Liver (tissue), 9 donors: ENCODE measurements around the gene SP1. TPM values are rescaled to one million over a fixed set of nuclear protein-coding genes. Genes with fewer than 3 reads are reported as not detected.

Experiments
- DNase-seq: peaks from one replicate; pipeline ENCODE4 v3.0.0-alpha.2; 2017; ENCODE audit warnings: low spot score
- H3K27ac ChIP-seq, 2 donors: one replicate each; pipeline ENCODE4 v1.7.0; 2013; ENCODE audit warnings: inconsistent platforms in 2 of 2, low read length in 2 of 2, control low read depth in 1 of 2, low read depth in 1 of 2, mild to moderate bottlenecking in 1 of 2
- H3K27me3 ChIP-seq, 4 donors: one replicate each; pipeline versions ENCODE4 v1.6.1 to v1.7.0; 2013; ENCODE audit warnings: low read length in 3 of 4, inconsistent platforms in 1 of 4, mild to moderate bottlenecking in 1 of 4, moderate library complexity in 1 of 4; ENCODE audit not compliant: control insufficient read depth in 4 of 4, insufficient read depth in 4 of 4
- H3K36me3 ChIP-seq, 4 donors: one replicate each; pipeline versions ENCODE4 v1.6.1 to v1.7.0; 2013; ENCODE audit warnings: low read length in 3 of 4, mild to moderate bottlenecking in 3 of 4, low read depth in 1 of 4, moderate library complexity in 1 of 4; ENCODE audit not compliant: control insufficient read depth in 4 of 4, insufficient read depth in 3 of 4
- H3K4me1 ChIP-seq, 4 donors: one replicate each; pipeline versions ENCODE4 v1.6.1 to v1.7.0; 2013; ENCODE audit warnings: low read length in 3 of 4, mild to moderate bottlenecking in 3 of 4, moderate library complexity in 1 of 4; ENCODE audit not compliant: control insufficient read depth in 4 of 4, insufficient read depth in 4 of 4
- H3K4me3 ChIP-seq, 3 donors: one replicate each; pipeline versions ENCODE4 v1.6.1 to v1.7.0; 2013; ENCODE audit warnings: low read length in 3 of 3, control low read depth in 1 of 3, low read depth in 1 of 3, mild to moderate bottlenecking in 1 of 3
- H3K9ac ChIP-seq, 2 donors: one replicate each; pipeline ENCODE4 v1.7.0; 2013; ENCODE audit warnings: low read length in 2 of 2, mild to moderate bottlenecking in 2 of 2, moderate library complexity in 2 of 2, control low read depth in 1 of 2, low read depth in 1 of 2
- H3K9me3 ChIP-seq, 4 donors: one replicate each; pipeline versions ENCODE4 v1.6.1 to v1.7.0; 2013; ENCODE audit warnings: low read length in 3 of 4; ENCODE audit not compliant: control insufficient read depth in 4 of 4
- EGR1 ChIP-seq, 2 donors: IDR thresholded peaks; 2 replicates each; pipeline ENCODE4 v1.6.1; 2016 to 2018; ENCODE audit warnings: antibody characterized with exemption in 2 of 2, low read depth in 2 of 2
- FOXA1 ChIP-seq: IDR thresholded peaks from 2 replicates; pipeline ENCODE4 v1.6.1; 2016; ENCODE audit warnings: antibody characterized with exemption
- FOXA2 ChIP-seq: IDR thresholded peaks from 2 replicates; pipeline ENCODE4 v1.6.1; 2016; ENCODE audit warnings: antibody characterized with exemption
- GABPA ChIP-seq, 2 donors: IDR thresholded peaks in 1 of 2; conservative IDR thresholded peaks in 1 of 2; 2 replicates each; pipeline ENCODE4 v1.6.1; 2016; ENCODE audit warnings: antibody characterized with exemption in 2 of 2, mild to moderate bottlenecking in 1 of 2, moderate library complexity in 1 of 2
- HNF4A ChIP-seq, 2 donors: conservative IDR thresholded peaks; 2 replicates each; pipeline ENCODE4 v1.6.1; 2016; ENCODE audit warnings: antibody characterized with exemption in 2 of 2, mild to moderate bottlenecking in 2 of 2
- HNF4G ChIP-seq: IDR thresholded peaks from 2 replicates; pipeline ENCODE4 v1.6.1; 2016; ENCODE audit warnings: antibody characterized with exemption
- JUND ChIP-seq, 2 donors: IDR thresholded peaks; 2 replicates each; pipeline ENCODE4 v1.6.1; 2016; ENCODE audit warnings: antibody characterized with exemption in 2 of 2
- NR2F2 ChIP-seq: IDR thresholded peaks from 2 replicates; pipeline ENCODE4 v1.6.1; 2016; ENCODE audit warnings: antibody characterized with exemption
- RAD21 ChIP-seq, 2 donors: IDR thresholded peaks; 2 replicates each; pipeline ENCODE4 v1.6.1; 2016; ENCODE audit warnings: antibody characterized with exemption in 2 of 2, mild to moderate bottlenecking in 2 of 2
- RXRA ChIP-seq, 2 donors: IDR thresholded peaks; 2 replicates each; pipeline ENCODE4 v1.6.1; 2017 to 2018; ENCODE audit warnings: antibody characterized with exemption in 2 of 2, mild to moderate bottlenecking in 1 of 2
- SP1 ChIP-seq: IDR thresholded peaks from 2 replicates; pipeline ENCODE4 v1.6.1; 2018; ENCODE audit warnings: antibody characterized with exemption, mild to moderate bottlenecking
- TAF1 ChIP-seq: conservative IDR thresholded peaks from 2 replicates; pipeline ENCODE4 v1.6.1; 2016; ENCODE audit warnings: antibody characterized with exemption, mild to moderate bottlenecking
- YY1 ChIP-seq: IDR thresholded peaks from 2 replicates; pipeline ENCODE4 v1.6.1; 2016; ENCODE audit warnings: antibody characterized with exemption, mild to moderate bottlenecking
- WGBS: extraction: QIAGEN DNeasy Blood & Tissue Kit; methylation state at CpG from one replicate; pipeline ENCODE4 v1.1.7; 2013; 5-methylcytosine and 5-hydroxymethylcytosine counted together
- polyA plus RNA-seq, 2 donors: library from polyadenylated mRNA; stranded (reverse) in 1 of 2; unstranded in 1 of 2; fragments of 200-250 nt in 1 of 2; fragments of >200 nt in 1 of 2; fragmentation: Nextera tagmentation in 1 of 2; extraction: Ambion mirVana in 1 of 2; gene quantifications; one replicate each; pipeline versions ENCODE4 v1.2.1 to v1.2.3, GENCODE V29; 2013 to 2015
- total RNA-seq, 2 donors: library from RNA; depleted of rRNA; stranded (reverse); fragments of >200 nt; gene quantifications; one replicate each; pipeline ENCODE4 v1.2.3, GENCODE V29; 2014
- TF ChIP-seq, protein P1 (sequence below): IDR thresholded peaks from 2 replicates; pipeline ENCODE4 v1.6.1; 2016; ENCODE audit warnings: antibody characterized with exemption
- TF ChIP-seq, protein P2 (sequence below): IDR thresholded peaks from 2 replicates; pipeline ENCODE4 v1.6.1; 2016; ENCODE audit warnings: antibody characterized with exemption
- TF ChIP-seq, protein P3 (sequence below): fragments of 150-350 bp; IDR thresholded peaks from 2 replicates; pipeline ENCODE4 v1.5.1; 2017; ENCODE audit warnings: improper control_type of control experiment, low read depth, low read length; ENCODE audit not compliant: missing input control
- TF ChIP-seq, protein P4 (sequence below): IDR thresholded peaks from 2 replicates; pipeline ENCODE4 v1.6.1; 2016; ENCODE audit warnings: antibody characterized with exemption, mild to moderate bottlenecking
- TF ChIP-seq, protein P5 (sequence below): IDR thresholded peaks from 2 replicates; pipeline ENCODE4 v1.6.1; 2016; ENCODE audit warnings: antibody characterized with exemption
- donor health status: healthy.
- donor health status: healthy.
- donor health status: healthy.
- donor health status: healthy.
- donor health status: healthy.

Gene SP1
- total and polyA plus RNA-seq, 4 donors, result 3.8 to 36.5 (median 18.2) TPM

DNA sequence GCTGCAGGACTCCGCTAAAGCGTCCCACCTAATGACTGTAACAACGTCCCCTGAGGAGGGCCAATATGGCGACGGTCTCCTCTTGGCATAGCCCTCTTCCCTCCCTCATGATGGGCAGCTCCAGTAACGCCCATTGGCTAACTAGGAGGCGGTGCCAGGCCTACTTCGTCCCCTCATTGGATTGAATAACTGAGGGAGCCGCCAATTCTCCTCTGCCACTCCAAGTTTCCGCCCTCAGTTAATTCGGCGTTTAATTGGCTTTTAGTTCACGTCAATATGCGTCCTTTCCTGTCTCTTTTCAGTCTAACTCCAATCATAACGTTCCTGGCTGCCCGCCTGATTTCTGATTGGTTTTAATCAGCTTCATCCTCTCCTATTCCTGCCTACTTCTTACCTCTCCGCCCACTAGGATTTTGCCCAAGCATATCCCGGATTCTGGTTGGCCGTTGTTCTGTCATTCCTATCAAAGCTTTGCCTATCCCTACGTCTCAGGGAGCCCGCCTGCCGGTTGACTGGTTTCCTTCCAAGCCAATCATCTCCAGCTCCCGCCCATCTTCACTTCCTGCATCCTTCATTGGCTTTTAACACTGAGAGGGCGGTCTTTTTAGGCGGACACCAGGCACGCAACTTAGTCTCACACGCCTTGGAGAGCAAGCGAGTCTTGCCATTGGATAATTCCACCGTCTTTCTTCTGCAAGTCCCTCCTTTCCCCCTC lies 430 bp upstream of the SP1 start:
- Histone ChIP-seq H3K36me3 (peaks cover 2 to 20% (median 14%) of the 10 kb centered on the region in 4 donors), H3K4me1 (peaks cover 10 to 36% (median 32%) of the 10 kb centered on the region in 4 donors), H3K9ac (peak overlapping the region; percentile 62 to 90), H3K9me3 (no peaks in the 10 kb centered on the region), H3K27ac (peak overlapping the region; percentile 97), H3K27me3 (no peaks in the 10 kb centered on the region), H3K4me3 (peak overlapping the region; percentile 57 to 77 (median 69))
- peak; percentile 99 for DNase-seq
- TF ChIP-seq SP1 (peak; percentile 100), RXRA (IDR thresholded peaks at IDR 0.05) (peak in 1 of 2 donors; percentile 55), YY1 (peak; percentile 99), JUND (IDR thresholded peaks at IDR 0.05) (peak; percentile 36 to 80), EGR1 (IDR thresholded peaks at IDR 0.05; ENCODE audit: low read depth in 2 of 2) (no peak), FOXA2 (peak; percentile 16), RAD21 (IDR thresholded peaks at IDR 0.05) (peak in 1 of 2 donors; percentile 28), HNF4A (conservative IDR thresholded peaks at IDR 0.05) (peak in 1 of 2 donors; percentile 4), GABPA (IDR thresholded peaks at IDR 0.05 in 1 of 2, conservative IDR thresholded peaks at IDR 0.05 in 1 of 2) (peak; percentile 73 to 90), FOXA1 (no peak), NR2F2 (peak; percentile 75), HNF4G (peak; percentile 16), TAF1 (no peak)
- TF ChIP-seq, protein P1, sequence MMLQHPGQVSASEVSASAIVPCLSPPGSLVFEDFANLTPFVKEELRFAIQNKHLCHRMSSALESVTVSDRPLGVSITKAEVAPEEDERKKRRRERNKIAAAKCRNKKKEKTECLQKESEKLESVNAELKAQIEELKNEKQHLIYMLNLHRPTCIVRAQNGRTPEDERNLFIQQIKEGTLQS, result no peak
- TF ChIP-seq, protein P2, sequence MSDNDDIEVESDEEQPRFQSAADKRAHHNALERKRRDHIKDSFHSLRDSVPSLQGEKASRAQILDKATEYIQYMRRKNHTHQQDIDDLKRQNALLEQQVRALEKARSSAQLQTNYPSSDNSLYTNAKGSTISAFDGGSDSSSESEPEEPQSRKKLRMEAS, result peak; percentile 61
- TF ChIP-seq, protein P3, sequence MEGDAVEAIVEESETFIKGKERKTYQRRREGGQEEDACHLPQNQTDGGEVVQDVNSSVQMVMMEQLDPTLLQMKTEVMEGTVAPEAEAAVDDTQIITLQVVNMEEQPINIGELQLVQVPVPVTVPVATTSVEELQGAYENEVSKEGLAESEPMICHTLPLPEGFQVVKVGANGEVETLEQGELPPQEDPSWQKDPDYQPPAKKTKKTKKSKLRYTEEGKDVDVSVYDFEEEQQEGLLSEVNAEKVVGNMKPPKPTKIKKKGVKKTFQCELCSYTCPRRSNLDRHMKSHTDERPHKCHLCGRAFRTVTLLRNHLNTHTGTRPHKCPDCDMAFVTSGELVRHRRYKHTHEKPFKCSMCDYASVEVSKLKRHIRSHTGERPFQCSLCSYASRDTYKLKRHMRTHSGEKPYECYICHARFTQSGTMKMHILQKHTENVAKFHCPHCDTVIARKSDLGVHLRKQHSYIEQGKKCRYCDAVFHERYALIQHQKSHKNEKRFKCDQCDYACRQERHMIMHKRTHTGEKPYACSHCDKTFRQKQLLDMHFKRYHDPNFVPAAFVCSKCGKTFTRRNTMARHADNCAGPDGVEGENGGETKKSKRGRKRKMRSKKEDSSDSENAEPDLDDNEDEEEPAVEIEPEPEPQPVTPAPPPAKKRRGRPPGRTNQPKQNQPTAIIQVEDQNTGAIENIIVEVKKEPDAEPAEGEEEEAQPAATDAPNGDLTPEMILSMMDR, result no peak
- TF ChIP-seq, protein P4, sequence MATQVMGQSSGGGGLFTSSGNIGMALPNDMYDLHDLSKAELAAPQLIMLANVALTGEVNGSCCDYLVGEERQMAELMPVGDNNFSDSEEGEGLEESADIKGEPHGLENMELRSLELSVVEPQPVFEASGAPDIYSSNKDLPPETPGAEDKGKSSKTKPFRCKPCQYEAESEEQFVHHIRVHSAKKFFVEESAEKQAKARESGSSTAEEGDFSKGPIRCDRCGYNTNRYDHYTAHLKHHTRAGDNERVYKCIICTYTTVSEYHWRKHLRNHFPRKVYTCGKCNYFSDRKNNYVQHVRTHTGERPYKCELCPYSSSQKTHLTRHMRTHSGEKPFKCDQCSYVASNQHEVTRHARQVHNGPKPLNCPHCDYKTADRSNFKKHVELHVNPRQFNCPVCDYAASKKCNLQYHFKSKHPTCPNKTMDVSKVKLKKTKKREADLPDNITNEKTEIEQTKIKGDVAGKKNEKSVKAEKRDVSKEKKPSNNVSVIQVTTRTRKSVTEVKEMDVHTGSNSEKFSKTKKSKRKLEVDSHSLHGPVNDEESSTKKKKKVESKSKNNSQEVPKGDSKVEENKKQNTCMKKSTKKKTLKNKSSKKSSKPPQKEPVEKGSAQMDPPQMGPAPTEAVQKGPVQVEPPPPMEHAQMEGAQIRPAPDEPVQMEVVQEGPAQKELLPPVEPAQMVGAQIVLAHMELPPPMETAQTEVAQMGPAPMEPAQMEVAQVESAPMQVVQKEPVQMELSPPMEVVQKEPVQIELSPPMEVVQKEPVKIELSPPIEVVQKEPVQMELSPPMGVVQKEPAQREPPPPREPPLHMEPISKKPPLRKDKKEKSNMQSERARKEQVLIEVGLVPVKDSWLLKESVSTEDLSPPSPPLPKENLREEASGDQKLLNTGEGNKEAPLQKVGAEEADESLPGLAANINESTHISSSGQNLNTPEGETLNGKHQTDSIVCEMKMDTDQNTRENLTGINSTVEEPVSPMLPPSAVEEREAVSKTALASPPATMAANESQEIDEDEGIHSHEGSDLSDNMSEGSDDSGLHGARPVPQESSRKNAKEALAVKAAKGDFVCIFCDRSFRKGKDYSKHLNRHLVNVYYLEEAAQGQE, result peak; percentile 91
- TF ChIP-seq, protein P5, sequence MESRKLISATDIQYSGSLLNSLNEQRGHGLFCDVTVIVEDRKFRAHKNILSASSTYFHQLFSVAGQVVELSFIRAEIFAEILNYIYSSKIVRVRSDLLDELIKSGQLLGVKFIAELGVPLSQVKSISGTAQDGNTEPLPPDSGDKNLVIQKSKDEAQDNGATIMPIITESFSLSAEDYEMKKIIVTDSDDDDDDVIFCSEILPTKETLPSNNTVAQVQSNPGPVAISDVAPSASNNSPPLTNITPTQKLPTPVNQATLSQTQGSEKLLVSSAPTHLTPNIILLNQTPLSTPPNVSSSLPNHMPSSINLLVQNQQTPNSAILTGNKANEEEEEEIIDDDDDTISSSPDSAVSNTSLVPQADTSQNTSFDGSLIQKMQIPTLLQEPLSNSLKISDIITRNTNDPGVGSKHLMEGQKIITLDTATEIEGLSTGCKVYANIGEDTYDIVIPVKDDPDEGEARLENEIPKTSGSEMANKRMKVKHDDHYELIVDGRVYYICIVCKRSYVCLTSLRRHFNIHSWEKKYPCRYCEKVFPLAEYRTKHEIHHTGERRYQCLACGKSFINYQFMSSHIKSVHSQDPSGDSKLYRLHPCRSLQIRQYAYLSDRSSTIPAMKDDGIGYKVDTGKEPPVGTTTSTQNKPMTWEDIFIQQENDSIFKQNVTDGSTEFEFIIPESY, result peak; percentile 75
- 0% methylated on average over 29 of the region's 29 CpGs for WGBS
